ENCODE measurements around the gene SPDL1.
A peak's percentile ranks its signal among the peaks of the same experiment; 100 is the strongest.
"Not testable (repeated sequence)": the region's sequence is repeated elsewhere in the genome, so short reads cannot be mapped to it uniquely, and the experiment has no call there.

Gene SPDL1

DNA sequence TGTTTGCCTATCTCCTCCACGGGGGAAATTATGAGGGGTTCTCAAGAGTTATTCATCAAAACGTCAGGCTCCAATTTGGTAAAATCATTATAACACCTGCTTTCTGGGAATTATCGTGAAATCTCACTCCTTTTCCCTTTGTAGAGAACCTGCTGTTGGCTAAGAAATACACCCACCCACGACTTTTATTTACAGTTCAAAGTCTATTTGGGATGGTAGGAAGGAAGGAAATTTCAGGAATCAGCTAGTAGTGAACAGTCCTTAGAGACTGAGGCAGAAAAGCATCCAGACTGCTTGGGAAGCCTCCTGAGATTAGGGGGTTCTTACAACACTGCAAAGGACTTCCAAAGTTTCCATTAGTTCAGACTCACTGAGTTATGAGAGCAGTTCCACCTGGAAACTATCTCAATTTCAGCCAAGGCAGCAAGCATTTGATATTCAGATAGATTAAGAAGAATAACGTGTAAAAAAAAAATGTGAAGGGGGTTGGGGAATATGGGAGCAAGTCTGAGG lies 9.4 kb upstream of the SPDL1 start:
- no peak for DNase-seq

DNA sequence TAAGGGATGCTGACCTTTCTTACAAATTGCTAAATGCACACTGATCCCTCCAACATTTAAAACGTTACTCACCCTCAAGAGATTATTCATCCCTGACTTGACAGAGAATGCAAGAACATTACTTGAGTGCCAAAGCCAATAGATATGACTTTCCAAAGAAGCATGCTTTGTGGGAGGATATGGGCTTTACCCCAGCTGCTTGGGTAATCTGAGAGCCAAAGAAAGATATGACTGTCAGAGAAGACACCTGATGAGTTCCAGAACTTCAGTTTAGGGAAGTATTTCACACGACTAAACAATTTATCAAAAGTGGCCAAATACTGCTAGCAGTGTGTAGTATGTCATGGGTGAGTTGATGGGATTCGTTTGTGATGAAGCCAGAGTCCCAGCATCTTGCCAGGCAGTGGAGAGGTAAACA lies 7.4 kb upstream of the SPDL1 start:
- DNase-seq: peak; percentile 80

DNA sequence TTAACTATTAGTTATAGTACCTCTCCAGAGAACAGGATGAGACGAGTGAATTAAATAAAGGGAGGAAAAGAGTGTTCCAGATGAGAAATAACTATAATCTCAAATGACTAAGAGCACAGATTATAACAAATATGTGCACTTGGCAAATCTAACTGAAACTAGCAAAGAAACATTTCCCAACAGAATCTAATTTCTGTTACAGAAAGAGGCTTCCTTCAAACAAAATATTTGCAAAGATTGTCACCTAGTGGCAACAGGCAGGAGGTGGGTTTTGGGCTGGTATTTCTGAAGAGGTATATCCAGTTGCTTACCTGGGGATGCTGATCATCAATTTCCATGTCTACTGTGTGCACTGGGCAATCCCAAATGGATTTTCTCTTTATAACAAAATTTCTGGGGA lies 5.6 kb upstream of the SPDL1 start:
- DNase-seq: no peak

DNA sequence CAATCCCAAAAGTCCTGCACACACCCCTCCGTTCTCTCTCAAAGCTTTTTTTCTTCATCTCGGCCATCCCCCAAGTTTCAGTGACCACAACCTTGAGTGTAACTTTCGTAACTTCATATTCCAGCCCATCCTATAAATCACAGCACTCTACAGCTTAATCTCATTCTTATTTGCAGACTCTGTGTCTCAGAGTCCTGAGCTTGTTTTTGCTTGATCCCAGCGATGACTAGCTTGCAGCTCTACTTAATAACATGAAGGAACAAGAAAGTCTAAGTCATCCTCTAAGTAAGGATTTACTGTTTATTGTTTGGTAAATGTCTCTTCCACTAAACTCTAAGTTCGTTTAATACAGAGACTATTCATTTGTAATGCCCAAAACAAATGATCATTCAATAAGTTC lies 2.6 kb upstream of the SPDL1 start:
- no peak for DNase-seq

DNA sequence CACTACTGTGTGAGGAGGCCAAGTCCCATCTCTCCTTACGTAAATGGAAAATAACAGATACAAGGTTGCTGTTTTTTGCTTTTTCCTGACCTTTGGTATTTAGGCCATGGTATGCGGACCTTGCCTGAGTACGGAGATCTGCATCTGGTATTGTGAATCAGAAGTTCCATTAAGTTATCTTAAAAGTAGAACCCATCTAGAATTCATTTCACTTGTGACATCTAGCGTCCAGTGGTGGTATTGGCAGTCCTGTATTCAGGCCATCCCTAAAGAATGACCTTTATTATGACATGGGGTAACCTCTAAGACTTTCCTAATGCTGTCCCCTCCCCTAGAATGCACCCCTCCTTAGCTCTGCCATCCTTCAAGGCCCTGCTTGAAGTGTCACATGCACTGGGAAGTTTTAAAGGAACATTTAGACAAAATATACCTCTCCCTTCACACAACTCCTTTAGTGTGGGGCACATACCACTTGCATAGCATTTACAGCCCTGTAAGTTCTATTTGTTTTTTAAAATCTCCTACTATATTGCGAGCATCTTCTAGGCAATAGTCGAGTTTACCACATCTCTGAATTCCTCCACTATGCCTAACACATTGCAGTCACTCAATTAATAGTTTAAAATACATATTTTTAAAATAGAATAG lies 1.9 kb upstream of the SPDL1 start:
- DNase-seq: peak; percentile 38

DNA sequence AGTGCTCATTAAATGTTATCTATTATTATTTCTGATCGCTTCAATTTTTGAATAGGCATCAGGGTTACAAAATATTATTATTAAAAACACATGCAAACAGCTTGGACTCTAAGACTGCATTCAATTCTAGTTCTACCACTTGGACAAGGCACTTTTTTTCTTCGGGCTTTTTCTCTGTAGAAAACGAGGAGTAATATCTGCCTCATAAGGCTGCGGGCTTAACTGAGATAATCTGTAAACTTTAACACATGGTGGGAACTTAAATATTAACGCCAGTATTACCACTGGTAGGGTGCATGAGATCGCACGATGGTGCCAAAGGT lies 511 bp upstream of the SPDL1 start:
- no peak for DNase-seq

DNA sequence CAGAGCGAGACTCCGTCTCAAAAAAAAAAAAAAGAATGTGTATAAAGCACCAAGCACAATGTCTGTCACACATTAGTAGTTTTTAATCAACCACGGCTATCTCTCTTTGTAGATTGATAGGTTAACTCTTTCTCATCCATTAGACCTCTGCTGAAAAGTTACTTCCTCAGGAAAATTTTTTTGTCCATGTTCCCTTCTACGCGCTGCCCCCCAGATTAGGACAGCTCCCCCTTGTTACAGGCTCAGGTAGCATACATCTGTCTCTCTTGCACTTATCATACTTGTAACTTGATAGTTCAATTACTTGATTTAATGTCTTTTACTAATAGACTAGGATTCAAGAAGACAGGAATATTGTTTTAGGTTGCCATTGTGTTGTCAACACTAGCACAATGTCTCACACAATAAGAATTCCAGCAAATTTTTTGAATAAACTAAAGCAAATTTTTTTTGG lies 1.5 kb downstream of the SPDL1 start:
- DNase-seq: no peak

DNA sequence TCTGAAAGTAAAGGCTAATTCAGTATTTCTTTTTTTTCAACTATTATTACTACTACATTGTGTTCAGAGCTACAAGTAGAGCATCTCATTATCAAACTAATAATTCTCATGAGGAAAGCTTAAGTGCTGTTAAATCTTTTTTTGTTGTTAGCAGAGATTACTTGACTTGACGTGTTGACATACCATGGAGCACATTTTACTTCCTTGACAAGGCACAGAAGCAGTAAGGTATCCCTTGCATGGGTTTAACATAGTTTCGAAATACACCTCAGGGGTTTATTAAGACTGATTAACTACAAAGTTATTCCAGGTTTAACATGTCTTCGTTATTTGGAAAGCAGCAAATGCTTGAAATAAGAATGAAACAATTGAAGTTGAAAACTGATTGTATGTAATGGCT lies 7.0 kb downstream of the SPDL1 start:
- no peak for DNase-seq

DNA sequence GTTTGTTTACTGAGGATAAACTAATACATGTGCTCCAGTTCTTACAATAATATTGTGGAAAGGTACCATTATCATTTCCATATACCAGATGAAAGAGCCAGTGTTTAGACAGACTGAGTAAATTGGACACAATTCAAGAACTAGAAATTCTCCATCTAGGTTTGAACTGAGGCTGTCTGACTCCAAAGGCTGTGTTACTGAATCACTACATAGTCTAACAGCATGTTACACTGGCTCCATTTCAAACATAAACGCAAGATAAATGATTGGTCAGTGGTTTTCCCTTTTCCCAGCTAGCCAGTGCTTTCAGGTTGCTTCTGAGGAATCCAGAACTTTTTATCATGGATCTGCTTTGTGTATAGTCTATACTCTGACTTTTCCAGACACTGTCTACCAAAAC lies 8.1 kb downstream of the SPDL1 start:
- DNase-seq: no peak

DNA sequence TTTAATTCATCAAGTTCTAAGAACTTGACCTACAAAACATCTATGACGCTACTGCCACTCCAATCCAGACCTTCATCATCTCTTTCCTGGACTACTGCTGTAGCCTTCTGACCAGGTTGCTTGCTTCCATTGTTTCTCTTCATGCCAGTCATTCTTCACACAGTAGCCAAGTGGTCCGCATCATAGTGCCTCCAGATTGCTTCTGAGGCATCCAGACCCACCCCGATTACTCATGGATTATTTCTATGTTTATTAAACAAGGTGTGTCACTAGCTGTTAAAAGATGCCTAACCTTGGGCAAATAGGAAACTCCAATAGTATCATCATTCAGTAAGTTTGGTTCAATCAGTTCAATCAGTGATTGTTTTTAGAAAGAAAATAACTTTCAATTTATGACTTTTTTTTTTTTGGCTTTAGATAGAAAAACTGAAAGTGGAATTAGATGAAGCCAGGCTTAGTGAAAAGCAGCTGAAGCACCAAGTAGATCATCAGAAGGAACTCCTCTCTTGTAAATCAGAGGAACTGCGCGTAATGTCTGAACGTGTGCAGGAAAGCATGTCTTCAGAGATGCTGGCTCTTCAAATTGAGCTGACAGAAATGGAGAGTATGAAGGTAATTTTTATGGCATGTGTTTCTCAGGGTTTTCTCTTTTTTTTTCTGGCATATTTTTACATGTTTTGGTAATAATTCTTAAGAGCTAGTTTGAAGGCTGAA lies 9.5 kb downstream of the SPDL1 start:
- no peak for DNase-seq

DNA sequence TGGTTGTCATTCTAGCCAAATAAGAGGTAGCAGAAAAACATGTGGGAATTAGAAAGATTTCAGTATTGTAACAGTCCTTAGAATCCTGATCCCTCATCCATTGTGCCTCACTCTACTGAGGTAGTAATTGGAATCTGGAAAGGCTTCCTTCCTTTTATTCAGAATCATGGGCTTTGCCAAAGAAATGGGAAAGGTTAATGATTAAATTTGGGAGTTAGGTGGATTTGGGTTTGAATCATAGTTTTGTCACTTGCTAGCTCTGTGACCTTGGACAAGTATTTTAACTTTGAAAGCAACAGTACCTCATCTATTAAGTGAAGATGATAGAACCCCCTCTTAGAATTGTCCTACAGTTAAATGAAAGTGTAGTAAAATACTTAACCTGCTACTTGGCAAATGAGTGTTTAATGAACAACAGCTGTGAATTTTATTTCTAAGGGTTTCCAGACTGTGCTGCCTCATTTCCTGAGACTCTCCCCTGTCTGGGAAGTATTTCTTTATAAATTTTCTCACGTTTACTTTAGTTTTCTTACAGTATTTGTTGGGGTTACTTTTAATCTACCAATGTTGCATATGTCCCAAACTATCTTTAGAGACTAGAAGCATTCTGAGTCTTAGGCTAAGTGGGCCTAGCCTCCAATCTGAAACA lies 11.7 kb downstream of the SPDL1 start:
- no peak for DNase-seq

DNA sequence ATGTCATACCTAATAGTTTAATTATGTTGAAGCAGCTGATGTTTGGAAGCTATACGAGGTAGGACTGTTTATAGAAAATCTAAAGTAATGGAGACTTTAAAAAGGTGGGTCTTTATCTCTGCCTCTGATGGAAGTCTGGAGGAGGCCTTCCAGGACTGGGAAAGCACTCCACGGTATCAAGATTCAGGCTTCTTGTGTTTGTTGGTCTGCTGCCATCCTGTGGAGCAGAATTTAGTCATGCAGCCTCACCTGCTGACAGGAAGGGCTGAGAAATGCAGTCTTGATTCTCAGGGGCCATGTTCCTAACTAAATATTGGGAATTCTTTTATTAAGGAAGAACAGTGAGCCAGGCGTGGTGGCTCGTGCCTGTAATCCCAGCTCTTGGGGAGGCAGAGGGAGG lies 15.9 kb downstream of the SPDL1 start:
- no peak for DNase-seq

DNA sequence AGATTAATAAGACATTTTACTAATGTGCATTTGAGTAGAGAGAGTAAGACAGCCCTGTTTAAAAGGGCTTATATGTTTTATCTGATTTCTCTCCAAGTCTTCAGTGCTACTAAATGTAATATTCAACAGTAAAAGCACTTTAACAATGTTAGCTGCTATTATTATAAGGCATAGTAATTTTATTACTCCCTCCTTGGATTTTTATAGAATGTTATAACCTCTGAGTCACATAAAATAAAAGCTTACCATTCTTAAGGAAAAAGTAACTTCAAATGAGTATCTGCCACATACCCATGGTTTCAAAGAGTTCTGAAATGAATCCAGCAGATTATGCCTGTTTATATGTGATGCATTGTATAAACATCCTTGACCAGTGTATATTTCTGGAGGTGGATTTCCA lies 19.0 kb downstream of the SPDL1 start:
- DNase-seq: no peak

DNA sequence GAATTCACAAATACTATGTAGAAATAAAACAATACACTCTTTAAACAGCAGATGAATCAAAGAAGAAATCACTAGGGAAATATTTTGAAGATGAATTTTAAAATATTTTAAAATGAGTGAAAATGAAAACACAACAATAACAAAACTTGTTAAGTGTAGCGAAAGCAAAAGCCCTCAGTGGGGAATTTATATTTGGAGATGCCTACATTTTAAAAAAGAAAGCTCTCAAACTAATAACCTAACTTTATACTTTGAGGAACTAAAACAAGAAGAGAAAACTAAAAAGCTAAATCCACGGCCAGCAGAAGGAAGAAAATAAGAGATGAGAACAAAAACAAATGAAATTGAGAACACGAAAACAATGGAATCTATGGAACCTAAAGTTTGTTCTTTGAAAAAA lies 22.7 kb downstream of the SPDL1 start:
- DNase-seq: no peak

DNA sequence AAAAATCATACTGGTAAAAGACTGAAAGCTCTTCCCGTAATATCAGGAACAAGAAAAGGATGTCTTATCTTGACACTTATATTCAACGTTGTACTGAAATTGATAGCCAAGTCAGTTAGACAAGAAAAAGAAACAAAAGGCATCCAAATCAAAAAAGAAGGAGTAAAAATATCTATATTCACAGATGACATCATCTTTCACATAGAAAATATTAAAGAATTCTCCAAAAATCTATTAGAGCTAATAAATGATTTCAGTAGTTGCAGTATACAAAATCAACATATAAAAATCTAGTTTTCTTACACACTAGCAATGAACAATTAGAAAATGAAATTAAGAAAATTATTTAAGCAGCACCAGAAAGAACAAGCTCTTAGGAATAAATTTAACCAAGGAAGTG lies 24.3 kb downstream of the SPDL1 start:
- no peak for DNase-seq

DNA sequence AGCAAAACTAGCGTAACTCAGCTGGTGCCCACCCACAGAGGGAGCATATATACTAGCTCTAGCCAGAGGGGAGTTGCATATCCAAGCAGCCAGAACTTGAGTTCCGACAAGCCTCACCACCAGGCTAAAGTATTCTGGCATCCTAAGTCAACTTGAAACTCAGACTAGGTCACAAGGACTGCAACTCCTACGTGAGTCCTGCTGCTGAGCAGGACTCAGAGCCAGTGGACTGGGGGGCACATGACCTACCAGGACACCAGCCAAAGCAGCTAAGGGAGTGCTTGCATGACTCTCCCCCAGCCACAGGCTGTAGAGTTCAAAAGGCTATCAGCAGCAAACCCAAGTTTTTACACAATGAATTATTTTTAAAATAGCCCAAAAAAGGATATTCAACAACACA lies 26.1 kb downstream of the SPDL1 start:
- no peak for DNase-seq

DNA sequence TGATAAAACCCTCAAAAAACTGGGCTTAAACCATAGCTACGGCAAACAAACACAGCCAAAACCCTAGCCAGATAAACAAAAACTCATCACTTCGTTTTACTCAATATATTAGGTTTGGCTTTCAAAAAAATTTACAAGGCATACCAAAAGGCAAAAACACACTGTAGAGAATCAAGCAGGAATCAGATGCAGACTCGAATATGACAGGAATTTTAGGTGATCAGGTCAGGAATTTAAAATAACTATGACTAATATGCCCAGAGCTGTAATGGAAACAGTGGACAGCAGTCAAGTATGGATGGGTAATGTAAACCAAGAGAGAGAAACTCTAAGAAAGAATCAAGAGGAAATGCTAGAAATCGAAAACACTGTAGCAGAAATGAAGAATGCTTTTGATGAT lies 27.0 kb downstream of the SPDL1 start:
- no peak for DNase-seq

DNA sequence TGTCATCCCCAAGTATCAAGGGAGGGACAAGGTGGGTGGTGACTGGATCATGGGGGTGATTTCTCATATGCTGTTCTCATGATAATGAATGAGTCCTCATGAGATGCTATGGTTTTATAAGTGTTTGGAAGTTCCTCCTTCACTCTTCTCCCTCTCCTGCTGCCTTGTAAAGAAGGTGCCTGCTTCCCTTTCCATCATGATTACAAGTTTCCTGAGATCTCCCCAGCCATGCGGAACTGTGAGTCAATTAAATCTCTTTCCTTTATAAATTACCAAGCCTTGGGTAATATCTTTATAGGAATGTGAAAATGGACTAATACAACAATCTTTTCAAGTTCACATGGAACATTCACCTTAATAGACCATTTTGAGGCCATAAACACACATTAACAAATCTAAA lies 32.0 kb downstream of the SPDL1 start:
- peak; percentile 9 for DNase-seq

DNA sequence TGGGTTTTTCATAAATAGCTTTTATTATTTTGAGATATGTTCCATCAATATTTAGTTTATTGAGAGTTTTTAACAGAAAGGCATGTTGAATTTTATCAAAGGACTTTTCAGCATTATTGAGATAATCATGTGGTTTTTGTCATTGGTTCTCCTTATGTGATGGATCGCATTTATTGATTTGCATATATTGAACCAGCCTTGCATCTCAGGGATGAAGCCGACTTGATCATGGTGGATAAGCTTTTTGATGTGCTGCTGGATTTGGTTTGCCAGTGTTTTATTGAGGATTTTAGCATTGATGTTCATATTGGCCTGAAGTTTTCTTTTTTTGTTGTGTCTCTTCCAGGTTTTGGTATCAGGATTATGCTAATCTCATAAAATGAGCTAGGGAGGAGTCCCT lies 40.7 kb downstream of the SPDL1 start:
- DNase-seq: not testable (repeated sequence)

DNA sequence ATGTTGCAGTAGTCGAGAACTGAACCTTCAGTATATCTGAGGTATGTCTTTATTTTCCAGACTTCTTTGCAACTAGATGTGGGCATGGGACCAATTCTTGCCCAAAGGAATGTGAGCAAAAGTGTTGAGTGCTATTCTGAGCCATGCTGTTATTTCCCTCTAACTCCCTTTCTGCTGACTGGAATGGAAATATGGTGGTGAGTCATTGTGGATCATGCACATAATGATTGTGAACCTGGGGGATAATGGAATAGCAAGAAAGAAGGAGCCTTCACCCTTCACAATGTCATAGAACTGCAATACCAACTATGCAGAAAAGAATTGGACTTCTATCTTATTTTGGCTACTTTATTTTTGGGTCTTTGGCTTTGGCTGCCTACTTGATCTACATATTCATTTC lies 43.2 kb downstream of the SPDL1 start:
- peak; percentile 94 for DNase-seq

DNA sequence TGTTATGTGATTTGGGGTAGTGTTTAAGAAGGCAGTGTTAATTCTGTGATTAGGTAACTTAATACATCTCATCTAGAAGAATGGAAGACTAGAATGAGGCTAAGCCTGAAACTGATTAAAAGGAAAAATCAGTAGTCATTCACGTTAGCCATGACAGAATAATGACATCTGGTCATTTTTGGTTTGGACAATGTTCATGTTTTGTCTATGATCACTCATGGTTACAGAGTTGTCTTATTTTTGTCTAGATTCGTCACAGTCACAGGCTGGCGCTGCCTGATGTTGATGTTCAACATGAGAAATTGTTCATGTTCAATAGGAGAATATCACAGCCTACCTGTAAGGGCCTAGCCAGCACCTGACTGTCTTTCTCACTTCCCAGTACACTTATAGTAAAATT lies 44.0 kb downstream of the SPDL1 start:
- no peak for DNase-seq

DNA sequence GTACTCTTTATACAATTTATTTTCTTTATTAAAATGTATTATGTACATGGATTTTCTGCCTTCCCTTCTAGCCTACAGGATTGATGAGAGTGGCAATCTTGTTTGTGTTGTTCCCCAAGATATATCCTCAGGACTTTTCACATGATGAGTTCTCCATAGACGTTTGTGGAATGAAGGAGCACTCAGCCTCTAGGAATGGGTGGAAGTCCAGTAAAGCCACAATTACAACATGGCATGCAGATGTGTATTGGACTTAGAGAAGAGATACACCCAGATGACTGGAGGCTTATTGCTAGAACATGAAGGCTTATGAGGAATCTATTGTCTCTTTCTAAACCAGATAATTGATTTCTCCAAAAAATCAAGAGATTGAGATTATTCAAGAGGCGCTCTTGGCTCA lies 45.3 kb downstream of the SPDL1 start:
- no peak for DNase-seq

DNA sequence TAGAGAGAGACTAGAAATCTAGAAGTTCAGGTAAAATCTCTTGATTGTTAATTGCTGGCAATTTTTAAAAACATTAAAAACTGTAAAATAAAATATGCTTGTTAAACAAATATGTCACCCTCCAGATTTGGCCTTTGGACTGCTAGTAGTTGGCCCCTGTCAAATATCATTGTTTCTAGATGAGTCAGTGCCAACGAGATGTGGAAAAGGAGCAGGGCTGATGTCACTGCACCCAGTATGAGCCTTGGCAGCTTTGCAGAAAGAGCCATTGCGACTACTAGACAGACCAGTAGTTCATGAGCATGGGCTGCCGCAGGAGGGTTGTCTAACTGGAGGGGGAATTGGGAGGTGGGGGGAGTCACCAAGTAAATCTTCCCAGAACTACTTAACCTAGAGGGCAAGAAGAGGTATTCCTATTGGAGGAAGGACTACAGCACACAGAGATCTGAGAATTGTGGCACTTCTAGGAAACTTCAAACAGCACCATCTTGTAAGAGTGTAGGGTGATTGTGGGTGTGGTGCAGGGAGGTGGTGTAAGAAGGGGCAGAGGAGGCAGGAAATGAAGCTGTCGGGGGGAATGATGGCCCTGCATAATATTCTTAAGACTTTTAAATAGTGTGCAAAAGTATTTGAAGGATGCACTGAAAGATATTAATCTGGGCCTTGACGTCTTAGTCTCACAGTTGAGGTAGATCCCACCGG lies 46.4 kb downstream of the SPDL1 start:
- peak; percentile 58 for DNase-seq

DNA sequence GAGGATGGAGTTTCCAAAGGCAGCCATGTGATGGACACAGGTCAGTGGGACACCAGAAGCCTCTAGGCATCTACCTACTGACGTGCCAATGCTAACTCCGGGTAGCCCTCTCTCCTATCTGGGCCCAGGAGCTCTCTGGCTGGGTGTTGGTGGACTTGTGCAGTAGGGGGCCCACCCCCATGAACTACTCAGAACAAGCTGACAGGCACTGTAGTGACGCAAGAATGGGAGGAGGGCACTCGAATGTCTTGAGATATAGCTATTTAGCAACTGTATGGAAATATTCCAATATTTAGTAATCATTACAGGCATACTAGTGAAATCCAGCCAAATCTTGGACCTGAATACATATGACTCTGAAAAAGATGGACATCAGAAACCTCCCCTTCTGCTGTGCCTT lies 47.8 kb downstream of the SPDL1 start:
- no peak for DNase-seq
